NCI-H187 treated with DMSO at 0.1 percent for 48 hours (cell line): ENCODE data around the gene SMCO2.

ENCODE experiments used
- DNase-seq: peaks from one replicate; lab custom pipeline; 2025; lab: John Stamatoyannopoulos, UW

The SMCO2 gene

GRCh38 chr12:27500546-27500945 is 54.0 kb downstream of the SMCO2 start:
- no peak for DNase-seq

- DNase-seq, result no peak
Measured at GRCh38 chr12:27502021-27502435, 55.5 kb downstream of the SMCO2 start.

- no peak for DNase-seq
Measured at GRCh38 chr12:27504507-27504906, 58.0 kb downstream of the SMCO2 start.

- DNase-seq, result no peak
Measured at GRCh38 chr12:27505109-27505508, 58.6 kb downstream of the SMCO2 start.

GRCh38 chr12:27505761-27506160 is 59.2 kb downstream of the SMCO2 start:
- DNase-seq, result no peak

GRCh38 chr12:27506645-27507189 is 60.2 kb downstream of the SMCO2 start:
- DNase-seq, result no peak

GRCh38 chr12:27508736-27509431 is 62.3 kb downstream of the SMCO2 start:
- DNase-seq, result no peak

GRCh38 chr12:27511031-27511722 is 64.6 kb downstream of the SMCO2 start:
- DNase-seq, result no peak

GRCh38 chr12:27511723-27512045 is 65.1 kb downstream of the SMCO2 start:
- no peak for DNase-seq

- no peak for DNase-seq
Measured at GRCh38 chr12:27513155-27513824, 66.8 kb downstream of the SMCO2 start.

GRCh38 chr12:27515671-27516070 is 69.1 kb downstream of the SMCO2 start:
- no peak for DNase-seq

- DNase-seq, result no peak
Measured at GRCh38 chr12:27516625-27517024, 70.1 kb downstream of the SMCO2 start.

GRCh38 chr12:27517546-27517945 is 71.0 kb downstream of the SMCO2 start:
- no peak for DNase-seq

- DNase-seq, result no peak
Measured at GRCh38 chr12:27517961-27518665, 71.6 kb downstream of the SMCO2 start.

- DNase-seq, result no peak
Measured at GRCh38 chr12:27521066-27521465, 74.5 kb downstream of the SMCO2 start.

GRCh38 chr12:27521981-27522380 is 75.4 kb downstream of the SMCO2 start:
- DNase-seq, result no peak

GRCh38 chr12:27523305-27523641 is 76.7 kb downstream of the SMCO2 start:
- DNase-seq, result no peak

GRCh38 chr12:27523642-27524493 is 77.3 kb downstream of the SMCO2 start, which contains the start of gene PPFIBP1:
Gene PPFIBP1, plus strand, starts transcription at chr12:27524206. Its CDS starts 109,191 bp downstream, at chr12:27633397.
- peak; percentile 89 for DNase-seq

- no peak for DNase-seq
Measured at GRCh38 chr12:27524494-27524835, 77.9 kb downstream of the SMCO2 start.

- DNase-seq, result no peak
Measured at GRCh38 chr12:27524839-27525753, 78.6 kb downstream of the SMCO2 start.
